ENCODE measurements around the gene GUCY2F. TPM values are rescaled to one million over a fixed set of nuclear protein-coding genes. Genes with fewer than 3 reads are reported as not detected.

Gene GUCY2F
- total RNA-seq, 1 experiment from 2014 or later: not detected

DNA sequence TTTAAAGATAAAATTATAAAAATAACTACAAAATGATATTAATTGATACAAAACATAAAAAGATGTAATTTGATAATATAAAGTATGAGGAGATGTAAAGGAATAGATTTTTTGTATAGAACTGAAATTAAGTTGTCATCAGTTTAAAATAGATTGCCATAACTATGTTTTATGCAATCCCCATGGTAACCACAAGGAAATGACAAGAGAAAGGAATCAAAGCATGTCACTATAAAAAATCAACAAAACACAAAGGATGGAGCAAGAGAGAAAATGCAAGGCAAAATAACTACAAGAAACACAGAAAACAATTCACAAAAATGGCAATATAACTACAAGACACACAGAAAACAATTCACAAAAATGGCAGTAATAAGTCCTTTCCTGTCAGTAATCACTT is 27.0 kb upstream of the GUCY2F start:
- TF ChIP-seq, protein P1, sequence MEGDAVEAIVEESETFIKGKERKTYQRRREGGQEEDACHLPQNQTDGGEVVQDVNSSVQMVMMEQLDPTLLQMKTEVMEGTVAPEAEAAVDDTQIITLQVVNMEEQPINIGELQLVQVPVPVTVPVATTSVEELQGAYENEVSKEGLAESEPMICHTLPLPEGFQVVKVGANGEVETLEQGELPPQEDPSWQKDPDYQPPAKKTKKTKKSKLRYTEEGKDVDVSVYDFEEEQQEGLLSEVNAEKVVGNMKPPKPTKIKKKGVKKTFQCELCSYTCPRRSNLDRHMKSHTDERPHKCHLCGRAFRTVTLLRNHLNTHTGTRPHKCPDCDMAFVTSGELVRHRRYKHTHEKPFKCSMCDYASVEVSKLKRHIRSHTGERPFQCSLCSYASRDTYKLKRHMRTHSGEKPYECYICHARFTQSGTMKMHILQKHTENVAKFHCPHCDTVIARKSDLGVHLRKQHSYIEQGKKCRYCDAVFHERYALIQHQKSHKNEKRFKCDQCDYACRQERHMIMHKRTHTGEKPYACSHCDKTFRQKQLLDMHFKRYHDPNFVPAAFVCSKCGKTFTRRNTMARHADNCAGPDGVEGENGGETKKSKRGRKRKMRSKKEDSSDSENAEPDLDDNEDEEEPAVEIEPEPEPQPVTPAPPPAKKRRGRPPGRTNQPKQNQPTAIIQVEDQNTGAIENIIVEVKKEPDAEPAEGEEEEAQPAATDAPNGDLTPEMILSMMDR (IDR thresholded peaks at IDR 0.05; ENCODE audit: insufficient read depth in 1 of 2, low read depth in 1 of 2, low read length in 1 of 2, severe bottlenecking in 1 of 2, unreplicated experiment in 1 of 2): no peak
- Histone ChIP-seq H3K4me3 (ENCODE audit: low read depth, low read length) (no peak overlapping the region), H3K9me3 (no peaks in the 10 kb centered on the region), H3K4me1 (no peaks in the 10 kb centered on the region), H3K36me3 (ENCODE audit: control insufficient read depth, insufficient read depth, low read length) (no peaks in the 10 kb centered on the region), H3K27me3 (replicated peaks; ENCODE audit: control insufficient read depth, insufficient read depth, low read length) (no peaks in the 10 kb centered on the region)
- Mint-ChIP-seq H3K9me3 (ENCODE audit: unreplicated experiment) (no peaks in the 10 kb centered on the region), H3K27me3 (ENCODE audit: insufficient read depth, unreplicated experiment) (peaks cover 13% of the 10 kb centered on the region), H3K4me3 (ENCODE audit: unreplicated experiment) (no peak overlapping the region), H3K36me3 (ENCODE audit: insufficient read depth, unreplicated experiment) (no peaks in the 10 kb centered on the region), H3K27ac (ENCODE audit: unreplicated experiment) (no peak overlapping the region), H3K4me1 (ENCODE audit: low read depth, unreplicated experiment) (no peaks in the 10 kb centered on the region)
- BruUV-seq (replicated peaks): no TSS peak
- intact Hi-C loops (cut with micrococcal nuclease; ENCODE audit: unreplicated experiment): no loop called here
- DNase-seq: no peak
- POLR2A ChIA-PET: no interaction called here
- CTCF ChIA-PET: no interaction called here

DNA sequence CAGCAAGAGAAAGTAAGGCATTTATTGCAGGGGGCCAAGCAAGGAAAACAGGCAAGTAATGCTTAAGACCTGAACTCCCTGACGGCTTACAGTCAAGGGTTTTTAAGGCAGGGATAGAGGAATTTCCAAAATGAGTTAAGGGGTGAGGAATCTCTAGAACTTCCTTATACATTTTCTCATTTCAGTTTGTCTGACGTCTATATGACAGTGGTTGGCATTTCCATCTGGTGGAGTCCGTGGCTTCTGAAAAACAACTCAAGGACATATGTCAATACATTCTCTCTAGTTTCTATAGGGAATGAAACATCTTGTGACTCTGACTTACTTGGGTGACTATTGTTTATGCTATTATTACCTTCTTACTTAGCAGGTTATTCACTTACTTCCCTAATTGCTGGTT is 19.3 kb upstream of the GUCY2F start:
- TF ChIP-seq, protein P1 (IDR thresholded peaks at IDR 0.05; ENCODE audit: insufficient read depth in 1 of 2, low read depth in 1 of 2, low read length in 1 of 2, severe bottlenecking in 1 of 2, unreplicated experiment in 1 of 2): no peak
- POLR2A ChIA-PET: no interaction called here
- DNase-seq: no peak
- H3K4me1 Mint-ChIP-seq (ENCODE audit: low read depth, unreplicated experiment): no peaks in the 10 kb centered on the region
- no TSS peak for BruUV-seq (replicated peaks)
- CTCF ChIA-PET: no interaction called here
- H3K27me3 Mint-ChIP-seq (ENCODE audit: insufficient read depth, unreplicated experiment): peaks cover 2% of the 10 kb centered on the region
- H3K27me3 ChIP-seq (replicated peaks; ENCODE audit: control insufficient read depth, insufficient read depth, low read length): no peaks in the 10 kb centered on the region
- no peak overlapping the region for H3K27ac Mint-ChIP-seq (ENCODE audit: unreplicated experiment)
- no peaks in the 10 kb centered on the region for H3K36me3 ChIP-seq (ENCODE audit: control insufficient read depth, insufficient read depth, low read length)
- H3K4me3 Mint-ChIP-seq (ENCODE audit: unreplicated experiment): no peak overlapping the region
- no peaks in the 10 kb centered on the region for H3K4me1 ChIP-seq
- intact Hi-C loops (cut with micrococcal nuclease; ENCODE audit: unreplicated experiment): no loop called here
- no peak overlapping the region for H3K4me3 ChIP-seq (ENCODE audit: low read depth, low read length)
- no peaks in the 10 kb centered on the region for H3K9me3 Mint-ChIP-seq (ENCODE audit: unreplicated experiment)
- no peaks in the 10 kb centered on the region for H3K9me3 ChIP-seq
- H3K36me3 Mint-ChIP-seq (ENCODE audit: insufficient read depth, unreplicated experiment): no peaks in the 10 kb centered on the region

DNA sequence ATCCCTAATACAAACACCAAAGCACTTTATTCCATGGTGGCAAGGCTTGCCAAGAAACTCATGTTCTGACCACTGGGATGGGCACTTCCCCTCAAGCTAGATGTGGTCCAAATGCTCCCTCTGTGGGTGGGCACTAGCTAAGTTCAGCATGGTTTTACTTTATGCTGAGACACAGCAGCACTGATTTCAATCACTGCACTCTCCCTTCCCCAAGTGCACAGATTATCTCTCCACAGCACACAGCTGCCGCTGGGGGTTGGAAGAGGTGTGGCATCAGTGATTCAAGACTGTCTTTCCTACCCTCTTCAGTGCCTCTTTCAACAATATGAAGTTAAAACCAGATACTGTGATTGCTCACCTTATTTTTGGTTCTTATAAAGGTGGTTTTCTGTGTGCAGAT is 16.5 kb upstream of the GUCY2F start:
- Histone ChIP-seq H3K4me3 (ENCODE audit: low read depth, low read length) (no peak overlapping the region), H3K27me3 (replicated peaks; ENCODE audit: control insufficient read depth, insufficient read depth, low read length) (no peaks in the 10 kb centered on the region), H3K36me3 (ENCODE audit: control insufficient read depth, insufficient read depth, low read length) (no peaks in the 10 kb centered on the region), H3K9me3 (no peaks in the 10 kb centered on the region), H3K4me1 (no peaks in the 10 kb centered on the region)
- H3K27ac Mint-ChIP-seq (ENCODE audit: unreplicated experiment): no peak overlapping the region
- no peaks in the 10 kb centered on the region for H3K9me3 Mint-ChIP-seq (ENCODE audit: unreplicated experiment)
- no peak for DNase-seq
- peaks cover 8% of the 10 kb centered on the region for H3K27me3 Mint-ChIP-seq (ENCODE audit: insufficient read depth, unreplicated experiment)
- ChIA-PET CTCF (no interaction called here), POLR2A (no interaction called here)
- BruUV-seq (replicated peaks): no TSS peak
- H3K4me1 Mint-ChIP-seq (ENCODE audit: low read depth, unreplicated experiment): no peaks in the 10 kb centered on the region
- TF ChIP-seq, protein P1 (IDR thresholded peaks at IDR 0.05; ENCODE audit: insufficient read depth in 1 of 2, low read depth in 1 of 2, low read length in 1 of 2, severe bottlenecking in 1 of 2, unreplicated experiment in 1 of 2): no peak
- H3K4me3 Mint-ChIP-seq (ENCODE audit: unreplicated experiment): no peak overlapping the region
- H3K36me3 Mint-ChIP-seq (ENCODE audit: insufficient read depth, unreplicated experiment): no peaks in the 10 kb centered on the region
- intact Hi-C loops (cut with micrococcal nuclease; ENCODE audit: unreplicated experiment): no loop called here
